SH-SY5Y (cell line): ENCODE data around the gene EVC2.

Source experiments
- GATA2 ChIP-seq: IDR thresholded peaks from 2 replicates; pipeline ENCODE4 v1.6.1; 2011; ENCODE audit warnings: mild to moderate bottlenecking, low read depth, low read length
- GATA3 ChIP-seq: IDR thresholded peaks from 2 replicates; pipeline ENCODE4 v1.6.1; 2011; ENCODE audit warnings: low read depth, mild to moderate bottlenecking, low read length, moderate library complexity

Gene EVC2

DNA sequence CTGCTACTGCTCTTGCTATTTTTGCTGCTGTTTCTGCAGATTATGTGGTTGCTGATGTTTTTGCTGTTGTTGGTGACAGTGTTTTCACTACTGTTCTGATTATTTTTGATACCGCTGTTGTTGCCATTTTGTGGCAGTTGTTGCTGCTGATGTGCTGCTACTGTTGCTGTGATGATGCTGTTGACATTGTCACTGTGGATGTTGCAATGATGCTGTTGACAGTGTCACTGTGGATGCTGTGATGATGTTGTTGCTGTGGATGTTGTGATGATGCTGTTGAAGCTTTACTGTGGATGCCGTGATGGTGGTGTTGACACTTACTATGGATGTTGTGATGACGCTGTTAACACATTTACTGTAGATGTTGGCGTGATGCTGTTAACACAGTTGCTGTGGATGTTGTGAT, 180.3 kb downstream of the EVC2 start:
- no peak for TF ChIP-seq GATA3
- no peak for TF ChIP-seq GATA2

- TF ChIP-seq GATA2 (no peak), GATA3 (no peak)
Measured at GRCh38 chr4:5527211-5527610, 181.1 kb downstream of the EVC2 start.

DNA sequence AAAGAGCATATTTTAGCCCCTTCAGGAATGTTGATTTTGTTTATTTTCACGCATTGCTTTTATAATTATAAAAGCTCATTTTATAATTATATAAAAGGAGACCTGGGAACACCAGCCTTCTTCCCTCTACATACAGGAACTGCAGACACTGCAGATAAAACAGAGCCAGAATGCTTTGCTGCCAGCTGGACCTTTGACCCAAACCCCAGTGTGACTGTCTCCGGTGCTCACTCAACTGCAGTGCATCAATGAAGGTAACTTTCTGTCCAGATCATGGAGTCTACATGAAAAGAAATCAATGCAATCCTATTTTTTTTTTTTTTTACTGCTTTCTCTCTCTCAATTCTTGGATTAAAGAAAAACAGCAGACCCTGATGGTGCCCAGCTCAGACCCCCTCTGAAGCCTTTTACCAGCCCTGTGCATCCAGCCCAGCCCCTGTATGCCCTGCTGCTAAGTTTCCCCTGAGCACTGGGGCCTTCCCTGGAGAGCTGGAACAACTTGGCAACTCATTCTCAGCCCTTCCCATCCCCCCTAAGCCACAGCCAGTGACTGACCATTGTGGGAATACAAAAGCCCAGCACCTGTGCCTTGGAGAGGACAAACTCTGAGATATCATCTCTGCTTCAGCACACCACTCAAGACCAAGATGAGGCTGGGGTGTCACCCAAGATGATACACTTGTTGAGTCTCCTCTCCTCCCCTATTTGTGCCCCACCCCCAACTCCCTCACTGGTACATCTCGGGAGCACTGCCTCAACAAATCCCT, 182.1 kb downstream of the EVC2 start:
- TF ChIP-seq GATA2 (no peak), GATA3 (no peak)

- TF ChIP-seq GATA3 (no peak), GATA2 (0 out of 2 replicates have a peak, but pooled peaks have one; percentile 13)
Measured at GRCh38 chr4:5524446-5525299, 183.7 kb downstream of the EVC2 start.

GRCh38 chr4:5517372-5517771, 191.0 kb downstream of the EVC2 start:
- TF ChIP-seq GATA2 (no peak), GATA3 (no peak)

- TF ChIP-seq GATA2 (no peak), GATA3 (no peak)
Measured at GRCh38 chr4:5515646-5516045, 192.7 kb downstream of the EVC2 start.
